GM12874 (cell line): ENCODE measurements around the gene LRRC40.

Source experiments
- TF ChIP-seq, protein P1 (sequence below): IDR thresholded peaks from 2 replicates; pipeline ENCODE4 v1.5.1; 2011; ENCODE audit warnings: low read depth, mild to moderate bottlenecking, control low read depth, low read length, moderate library complexity; ENCODE audit not compliant: insufficient read depth

Gene LRRC40

DNA sequence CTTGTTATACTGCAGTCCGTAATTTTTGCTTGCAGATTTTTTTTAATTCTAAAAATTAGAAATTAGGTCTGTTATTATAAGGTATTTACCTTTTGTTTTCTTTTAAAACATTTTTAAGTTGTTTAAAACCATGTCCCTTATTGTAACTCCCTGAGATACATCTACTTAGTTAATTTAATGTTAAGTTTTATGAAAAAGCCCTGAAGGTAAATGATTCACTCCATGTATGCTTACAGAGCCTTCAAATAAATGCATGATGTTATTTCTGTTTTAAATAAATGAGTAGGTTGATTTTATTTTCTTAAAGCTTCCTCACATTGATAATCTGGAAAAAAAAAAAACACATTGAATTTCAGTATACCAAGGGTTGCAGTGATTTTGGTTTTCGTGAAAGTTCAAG lies 23.3 kb upstream of the LRRC40 start:
- TF ChIP-seq, protein P1, sequence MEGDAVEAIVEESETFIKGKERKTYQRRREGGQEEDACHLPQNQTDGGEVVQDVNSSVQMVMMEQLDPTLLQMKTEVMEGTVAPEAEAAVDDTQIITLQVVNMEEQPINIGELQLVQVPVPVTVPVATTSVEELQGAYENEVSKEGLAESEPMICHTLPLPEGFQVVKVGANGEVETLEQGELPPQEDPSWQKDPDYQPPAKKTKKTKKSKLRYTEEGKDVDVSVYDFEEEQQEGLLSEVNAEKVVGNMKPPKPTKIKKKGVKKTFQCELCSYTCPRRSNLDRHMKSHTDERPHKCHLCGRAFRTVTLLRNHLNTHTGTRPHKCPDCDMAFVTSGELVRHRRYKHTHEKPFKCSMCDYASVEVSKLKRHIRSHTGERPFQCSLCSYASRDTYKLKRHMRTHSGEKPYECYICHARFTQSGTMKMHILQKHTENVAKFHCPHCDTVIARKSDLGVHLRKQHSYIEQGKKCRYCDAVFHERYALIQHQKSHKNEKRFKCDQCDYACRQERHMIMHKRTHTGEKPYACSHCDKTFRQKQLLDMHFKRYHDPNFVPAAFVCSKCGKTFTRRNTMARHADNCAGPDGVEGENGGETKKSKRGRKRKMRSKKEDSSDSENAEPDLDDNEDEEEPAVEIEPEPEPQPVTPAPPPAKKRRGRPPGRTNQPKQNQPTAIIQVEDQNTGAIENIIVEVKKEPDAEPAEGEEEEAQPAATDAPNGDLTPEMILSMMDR: no peak

DNA sequence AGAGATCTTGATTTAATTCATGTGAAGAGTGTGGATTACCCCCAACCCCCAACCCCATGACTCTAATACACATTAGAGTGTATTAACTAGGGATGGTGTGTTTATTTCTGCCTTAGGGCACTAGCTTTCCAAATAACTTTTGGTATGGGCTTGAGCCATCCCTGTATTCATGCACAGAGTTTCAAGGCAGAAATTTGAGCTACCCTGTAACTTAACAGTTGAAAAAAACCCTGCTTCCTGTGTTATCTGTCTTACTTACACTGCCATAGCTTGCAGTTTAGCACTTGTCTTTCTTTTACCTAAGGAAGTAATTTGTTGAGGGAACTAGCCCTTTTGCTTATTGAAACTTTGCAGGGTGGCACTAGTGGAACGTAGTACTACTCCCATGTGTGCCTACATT lies 22.1 kb upstream of the LRRC40 start:
- TF ChIP-seq, protein P1: no peak

DNA sequence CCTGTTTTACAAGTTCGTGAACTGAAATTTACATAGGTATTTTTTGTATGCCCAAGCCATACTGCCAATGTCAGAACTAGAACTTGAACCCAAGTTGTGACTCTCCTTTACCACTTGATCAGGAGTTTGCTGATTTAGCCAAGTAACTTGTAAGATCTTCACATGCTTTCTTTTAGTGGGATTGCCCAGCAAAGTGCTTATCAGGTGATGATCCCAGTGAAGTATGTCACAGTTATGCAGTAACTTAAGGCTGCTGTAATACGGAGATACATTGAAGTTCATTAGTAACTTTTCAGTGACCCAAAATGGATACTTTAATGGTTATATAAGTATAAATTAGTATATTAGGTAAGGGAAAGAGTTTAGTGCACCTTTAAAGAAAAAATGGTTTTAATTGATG lies 19.6 kb upstream of the LRRC40 start:
- TF ChIP-seq, protein P1: no peak

DNA sequence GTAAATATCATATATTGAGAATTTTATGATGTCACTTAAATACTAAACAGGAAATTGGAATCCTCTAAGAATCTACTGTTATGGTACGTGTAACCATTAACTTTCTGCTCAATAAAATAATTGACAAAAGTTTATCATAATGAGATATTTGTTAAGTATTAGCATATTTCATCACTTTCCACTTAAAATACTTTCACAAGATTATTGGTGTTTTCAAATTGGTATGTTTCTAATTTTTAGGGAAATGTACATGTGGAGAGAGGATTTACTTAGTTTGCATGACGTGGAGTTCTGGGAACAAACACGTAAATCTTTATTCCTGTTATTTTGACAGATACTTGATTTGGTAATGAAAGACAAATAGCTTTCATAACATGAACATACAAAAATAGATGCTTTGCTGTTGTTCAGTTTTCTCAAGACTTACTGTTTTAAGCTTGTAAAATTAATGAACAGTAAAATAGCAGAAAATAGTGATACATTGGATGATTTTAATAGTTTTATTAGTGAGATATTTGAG lies 17.4 kb upstream of the LRRC40 start:
- TF ChIP-seq, protein P1: no peak

DNA sequence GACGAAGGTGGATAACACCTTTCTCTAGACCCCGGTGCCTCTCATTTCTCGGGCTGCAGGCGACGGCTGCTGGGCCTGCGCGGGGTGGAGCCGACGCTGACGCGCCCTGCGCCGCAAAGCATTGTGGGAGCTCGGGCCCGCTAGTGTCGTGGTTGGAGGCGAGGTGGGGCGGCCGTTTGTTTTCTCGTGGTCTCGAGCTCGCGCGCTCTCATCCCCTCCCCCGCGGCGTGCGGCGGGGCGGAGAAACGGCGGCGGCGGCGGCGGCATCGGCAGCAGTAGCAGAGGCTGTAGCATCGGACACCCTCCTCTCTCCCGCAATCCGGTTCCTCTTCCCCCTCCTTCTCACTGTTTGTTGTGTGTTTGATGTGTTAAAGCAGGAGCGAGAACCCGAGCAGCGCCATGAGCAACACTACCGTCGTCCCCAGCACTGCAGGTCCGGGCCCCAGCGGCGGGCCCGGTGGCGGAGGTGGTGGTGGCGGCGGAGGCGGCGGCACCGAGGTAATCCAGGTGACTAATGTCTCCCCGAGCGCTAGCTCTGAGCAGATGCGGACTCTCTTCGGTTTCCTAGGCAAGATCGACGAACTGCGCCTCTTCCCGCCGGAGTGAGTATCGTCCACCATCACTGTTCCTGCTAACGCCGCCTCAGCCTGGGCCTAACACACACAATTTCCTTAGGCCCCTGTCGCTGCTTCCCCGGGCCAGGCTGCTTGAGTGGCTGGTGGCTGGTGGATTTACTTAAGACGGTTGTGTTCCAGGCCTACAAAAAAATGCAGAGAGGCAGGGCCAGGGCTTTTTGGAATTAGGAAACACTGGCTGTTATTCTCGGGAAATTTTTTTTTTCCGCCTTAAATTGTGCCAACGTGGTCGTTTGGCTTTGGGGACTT lies 16.1 kb upstream of the LRRC40 start, which contains the start of gene SRSF11:
Gene SRSF11, plus strand, starts transcription at position 143 of the 884 bp plus-strand sequence. Its CDS starts 257 bp downstream, at position 400.
- TF ChIP-seq, protein P1: no peak

DNA sequence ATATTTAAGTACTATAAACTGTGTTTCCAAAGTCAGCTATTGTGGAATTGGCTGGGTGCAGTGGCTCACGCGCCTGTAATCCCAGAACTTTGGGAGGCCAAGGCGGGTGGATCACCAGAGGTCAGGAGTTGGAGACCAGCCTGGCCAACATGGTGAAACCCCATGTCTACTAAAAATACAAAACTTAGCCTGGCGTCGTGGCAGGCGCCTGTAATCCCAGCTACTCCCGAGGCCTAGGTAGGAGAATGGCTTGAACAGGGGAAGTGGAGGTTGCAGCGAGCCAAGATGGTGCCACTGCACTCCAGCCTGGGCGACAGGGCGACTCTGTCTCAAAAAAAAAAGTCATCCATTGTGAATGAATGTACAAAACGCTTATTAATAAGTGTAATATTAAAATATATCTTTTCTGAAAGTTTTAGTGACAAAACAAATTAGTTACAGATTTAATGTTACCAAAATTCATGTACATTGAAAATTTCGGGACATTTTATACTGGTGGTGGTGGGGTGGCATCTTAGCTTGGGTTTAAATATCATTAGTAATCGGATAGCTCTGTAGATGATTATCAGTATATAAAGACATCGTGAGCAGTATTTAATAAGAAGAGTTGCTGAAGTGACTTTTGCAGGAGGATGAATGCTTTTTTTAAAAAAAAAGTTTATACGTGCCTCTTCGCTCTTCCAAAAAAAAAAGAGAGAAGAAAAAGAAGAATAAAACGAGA lies 15.3 kb upstream of the LRRC40 start:
- TF ChIP-seq, protein P1: no peak

DNA sequence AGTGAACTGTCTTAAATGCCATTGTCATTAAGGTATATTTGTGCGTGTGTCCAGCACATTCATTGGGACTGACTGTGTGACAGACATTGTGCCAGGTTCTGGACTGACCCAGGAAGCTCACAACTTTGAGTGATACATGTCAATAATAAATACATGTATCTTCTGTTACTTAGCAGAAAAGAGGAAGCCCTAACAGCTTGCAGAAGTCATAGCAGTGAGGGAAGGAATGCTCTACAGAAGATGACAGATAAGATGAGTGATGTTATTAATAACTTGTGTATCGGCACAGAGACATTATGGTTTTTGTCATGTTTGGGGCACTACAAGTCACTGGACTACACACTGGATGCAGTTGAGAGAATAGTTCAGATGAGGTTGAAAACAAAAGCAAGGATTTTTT lies 14.6 kb upstream of the LRRC40 start:
- TF ChIP-seq, protein P1: no peak
